ENCODE measurements around the gene GBF1.

GRCh38 chr10:102379383-102379782 lies 134.1 kb downstream of the GBF1 start:
- no peak for TF ChIP-seq POLR2AphosphoS5 (IDR thresholded peaks at IDR 0.05)
- TF ChIP-seq CTCF (IDR thresholded peaks at IDR 0.05) = no peak
- no peak for TF ChIP-seq POLR2A (IDR thresholded peaks at IDR 0.05)
